ENCODE measurements around the gene FAM168B. TPM values are rescaled to one million over a fixed set of nuclear protein-coding genes. Genes with fewer than 3 reads are reported as not detected.
A peak's percentile ranks its signal among the peaks of the same experiment; 100 is the strongest.
"Not testable (repeated sequence)": the region's sequence is repeated elsewhere in the genome, so short reads cannot be mapped to it uniquely, and the experiment has no call there.

FAM168B gene
- total RNA-seq, 2 experiments from 2014 or later: 62.8 to 66.6 TPM

- ATAC-seq: no peak
- TF ChIP-seq CTCF (IDR thresholded peaks at IDR 0.05): no peak
- peak overlapping the region; percentile 5 for H3K27ac Mint-ChIP-seq
- H3K4me1 Mint-ChIP-seq (ENCODE audit: low read depth): peaks cover 52% of the 10 kb centered on the region
- peaks cover 53% of the 10 kb centered on the region for H3K36me3 Mint-ChIP-seq (ENCODE audit: low read depth)
- DNase-seq: no peak
- H3K9me3 Mint-ChIP-seq: no peaks in the 10 kb centered on the region
- intact Hi-C loops (cut with micrococcal nuclease): no loop called here
- POLR2A ChIA-PET: interaction anchor here (0.7 kb wide), 1 partner anchor 19 kb away, joined by 3 read pairs; no protein-coding TSS in a partner anchor
- H3K27me3 Mint-ChIP-seq: no peaks in the 10 kb centered on the region
- CTCF ChIA-PET: no interaction called here
- no peak overlapping the region for H3K4me3 Mint-ChIP-seq
Measured at GRCh38 chr2:131077182-131077846, 15.9 kb downstream of the FAM168B start.

- TF ChIP-seq CTCF (IDR thresholded peaks at IDR 0.05): no peak
- Mint-ChIP-seq H3K36me3 (ENCODE audit: low read depth) (peaks cover 52% of the 10 kb centered on the region), H3K9me3 (no peaks in the 10 kb centered on the region), H3K4me3 (no peak overlapping the region), H3K4me1 (ENCODE audit: low read depth) (peaks cover 52% of the 10 kb centered on the region), H3K27ac (no peak overlapping the region), H3K27me3 (no peaks in the 10 kb centered on the region)
- ChIA-PET CTCF (no interaction called here), POLR2A (interaction anchor here (0.7 kb wide), 1 partner anchor 19 kb away, joined by 3 read pairs; no protein-coding TSS in a partner anchor)
- intact Hi-C loops (cut with micrococcal nuclease): no loop called here
- ATAC-seq: no peak
- no peak for DNase-seq
Measured at GRCh38 chr2:131076707-131077106, 16.6 kb downstream of the FAM168B start.

GRCh38 chr2:131075578-131075977 is 17.7 kb downstream of the FAM168B start:
- ATAC-seq; H3K27me3 Mint-ChIP-seq; intact Hi-C loops (cut with micrococcal nuclease); POLR2A ChIA-PET; CTCF ChIA-PET; H3K4me3 Mint-ChIP-seq; H3K9me3 Mint-ChIP-seq; DNase-seq; H3K27ac Mint-ChIP-seq: not testable (repeated sequence)
- Mint-ChIP-seq H3K36me3 (ENCODE audit: low read depth) (peaks cover 52% of the 10 kb centered on the region), H3K4me1 (ENCODE audit: low read depth) (peaks cover 50% of the 10 kb centered on the region)

- CTCF ChIA-PET; H3K27ac Mint-ChIP-seq; intact Hi-C loops (cut with micrococcal nuclease); DNase-seq; H3K27me3 Mint-ChIP-seq; H3K4me3 Mint-ChIP-seq; ATAC-seq; H3K9me3 Mint-ChIP-seq: not testable (repeated sequence)
- H3K36me3 Mint-ChIP-seq (ENCODE audit: low read depth): peaks cover 40% of the 10 kb centered on the region
- H3K4me1 Mint-ChIP-seq (ENCODE audit: low read depth): peaks cover 29% of the 10 kb centered on the region
- POLR2A ChIA-PET: interaction anchor here (0.6 to 1.4 kb wide), 2 partner anchors 9 to 15 kb away, joined by 3 to 4 read pairs; no protein-coding TSS in a partner anchor
Measured at GRCh38 chr2:131068172-131068571, 25.1 kb downstream of the FAM168B start.

- CTCF ChIA-PET: no interaction called here
- Mint-ChIP-seq H3K9me3 (no peaks in the 10 kb centered on the region), H3K27me3 (no peaks in the 10 kb centered on the region), H3K27ac (peak overlapping the region; percentile 59), H3K4me3 (no peak overlapping the region), H3K4me1 (ENCODE audit: low read depth) (peaks cover 28% of the 10 kb centered on the region), H3K36me3 (ENCODE audit: low read depth) (peaks cover 43% of the 10 kb centered on the region)
- no peak for TF ChIP-seq CTCF (IDR thresholded peaks at IDR 0.05)
- no peak for ATAC-seq
- intact Hi-C loops (cut with micrococcal nuclease): no loop called here
- DNase-seq: no peak
- POLR2A ChIA-PET: interaction anchor here (1.4 kb wide), 1 partner anchor 15 kb away, joined by 3 read pairs; no protein-coding TSS in a partner anchor
Measured at GRCh38 chr2:131067465-131068125, 25.7 kb downstream of the FAM168B start.

All from activated CD8-positive, alpha-beta T cell treated with anti-CD3 and anti-CD28 coated beads for 36 hours (primary cell).